Activated B cell treated with CpG ODN at 0.5 μM for 24 hours (primary cell): ENCODE measurements around the gene EPX. TPM values are rescaled to one million over a fixed set of nuclear protein-coding genes. Genes with fewer than 3 reads are reported as not detected.

Experiments used
- ATAC-seq: fragments of 200-7000 bp; cut with Tn5 transposase; one replicate; pipeline ENCODE4 v1.10.0; 2021; ENCODE audit warnings: low read depth, mild to moderate bottlenecking, moderate library complexity
- CTCF ChIA-PET: fragments of 350-600 bp; sonication (Branson Sonifier 250); formaldehyde crosslinking; loops from one replicate; lab custom pipeline; 2021; ENCODE audit warnings: antibody characterized with exemption; lab: Charles Lee
- POLR2A ChIA-PET: fragments of 350-600 bp; sonication (Branson Sonifier 250); formaldehyde crosslinking; loops from one replicate; lab custom pipeline; 2021; ENCODE audit warnings: antibody characterized with exemption; lab: Charles Lee
- DNase-seq: peaks from one replicate; pipeline ENCODE4 v3.0.0; 2022
- H3K27ac Mint-ChIP-seq: one replicate; pipeline ENCODE4 v1.8.0; 2020; ENCODE audit warnings: mixed read lengths
- H3K27me3 Mint-ChIP-seq: one replicate; pipeline ENCODE4 v1.8.0; 2021; ENCODE audit warnings: mixed read lengths
- H3K36me3 Mint-ChIP-seq: one replicate; pipeline ENCODE4 v1.8.0; 2021; ENCODE audit warnings: low read depth, mixed read lengths
- H3K4me1 Mint-ChIP-seq: one replicate; pipeline ENCODE4 v1.8.0; 2021; ENCODE audit warnings: mixed read lengths
- H3K4me3 Mint-ChIP-seq: one replicate; pipeline ENCODE4 v1.8.0; 2020; ENCODE audit warnings: mild to moderate bottlenecking, mixed read lengths
- H3K9me3 Mint-ChIP-seq: one replicate; pipeline ENCODE4 v1.8.0; 2020; ENCODE audit warnings: mixed read lengths
- CTCF ChIP-seq: fragments of 200-600 bp; IDR thresholded peaks from one replicate; pipeline ENCODE4 v1.8.0; 2022; ENCODE audit warnings: antibody characterized with exemption, mild to moderate bottlenecking
- intact Hi-C: fragments of 100-400 bp; cut with micrococcal nuclease; formaldehyde crosslinking; loops from one replicate; pipeline ENCODE4 v1.15.1; 2024
- total RNA-seq: library from RNA; stranded (reverse); gene quantifications from 2 replicates; pipeline ENCODE4 v1.2.3, GENCODE V29; 2022

The EPX gene
- total RNA-seq, 1 donor from 2014 or later: not detected

GRCh38 chr17:58244963-58245362 lies 52.4 kb downstream of the EPX start:
- intact Hi-C loops: loop anchor here (5.0 kb wide), 1 partner anchor 57 kb away; no protein-coding TSS in a partner anchor
- peaks cover 11% of the 10 kb centered on the region for H3K4me1 Mint-ChIP-seq
- no peaks in the 10 kb centered on the region for H3K9me3 Mint-ChIP-seq
- CTCF ChIA-PET: no interaction called here
- TF ChIP-seq CTCF: no peak
- POLR2A ChIA-PET: no interaction called here
- no peaks in the 10 kb centered on the region for H3K36me3 Mint-ChIP-seq
- no peak overlapping the region for H3K27ac Mint-ChIP-seq
- H3K27me3 Mint-ChIP-seq: peaks cover 34% of the 10 kb centered on the region
- no peak for ATAC-seq
- no peak overlapping the region for H3K4me3 Mint-ChIP-seq
- DNase-seq: no peak

GRCh38 chr17:58245428-58246103 lies 53.0 kb downstream of the EPX start:
- Mint-ChIP-seq H3K9me3 (no peaks in the 10 kb centered on the region), H3K27ac (no peak overlapping the region), H3K27me3 (peaks cover 30% of the 10 kb centered on the region), H3K4me1 (peaks cover 14% of the 10 kb centered on the region), H3K36me3 (no peaks in the 10 kb centered on the region), H3K4me3 (no peak overlapping the region)
- CTCF ChIA-PET: no interaction called here
- TF ChIP-seq CTCF: no peak
- DNase-seq: no peak
- POLR2A ChIA-PET: no interaction called here
- no peak for ATAC-seq
- intact Hi-C loops: loop anchor here (5.0 kb wide), 1 partner anchor 57 kb away; no protein-coding TSS in a partner anchor

GRCh38 chr17:58246104-58246740 lies 53.7 kb downstream of the EPX start:
- Mint-ChIP-seq H3K9me3 (no peaks in the 10 kb centered on the region), H3K27me3 (peaks cover 26% of the 10 kb centered on the region)

GRCh38 chr17:58246781-58247180 lies 54.3 kb downstream of the EPX start:
- H3K4me1 Mint-ChIP-seq: peaks cover 14% of the 10 kb centered on the region
- H3K36me3 Mint-ChIP-seq: no peaks in the 10 kb centered on the region
- intact Hi-C loops: loop anchor here (5.0 kb wide), 1 partner anchor 56 kb away; no protein-coding TSS in a partner anchor
- no peak for TF ChIP-seq CTCF
- H3K4me3 Mint-ChIP-seq: no peak overlapping the region
- no peak for DNase-seq
- H3K9me3 Mint-ChIP-seq: no peaks in the 10 kb centered on the region
- POLR2A ChIA-PET: interaction anchor here (0.9 kb wide), 1 partner anchor 14 kb away, joined by 4 read pairs; no protein-coding TSS in a partner anchor
- H3K27me3 Mint-ChIP-seq: peaks cover 20% of the 10 kb centered on the region
- CTCF ChIA-PET: interaction anchor here (1.0 to 3.9 kb wide), 2 partner anchors 14 to 47 kb away, joined by 3 to 35 read pairs; no protein-coding TSS in a partner anchor
- ATAC-seq: no peak
- no peak overlapping the region for H3K27ac Mint-ChIP-seq

More at GRCh38 chr17:58246104-58246740, 53.7 kb downstream of the EPX start:
- DNase-seq: no peak
- ChIA-PET CTCF (interaction anchor here (1.0 kb wide), 1 partner anchor 13 kb away, joined by 3 read pairs; no protein-coding TSS in a partner anchor), POLR2A (no interaction called here)
- H3K4me1 Mint-ChIP-seq: peaks cover 14% of the 10 kb centered on the region
- no peak for ATAC-seq
- no peak overlapping the region for H3K4me3 Mint-ChIP-seq
- no peak overlapping the region for H3K27ac Mint-ChIP-seq
- no peak for TF ChIP-seq CTCF
- intact Hi-C loops: loop anchor here (5.0 kb wide), 1 partner anchor 56 kb away; no protein-coding TSS in a partner anchor
- no peaks in the 10 kb centered on the region for H3K36me3 Mint-ChIP-seq
